Progenitor cell of endocrine pancreas (in vitro differentiated cells): ENCODE results near the gene NCBP2L. TPM values are rescaled to one million over a fixed set of nuclear protein-coding genes. Genes with fewer than 3 reads are reported as not detected.

Source experiments
- DNase-seq: peaks from one replicate; pipeline ENCODE4 v3.0.0; 2021; ENCODE audit warnings: low spot score; ENCODE audit not compliant: unreplicated experiment
- H3K27ac Mint-ChIP-seq: 2 replicates; pipeline ENCODE4 v1.8.0; 2021; ENCODE audit warnings: mild to moderate bottlenecking, moderate library complexity, mixed read lengths
- H3K27me3 Mint-ChIP-seq: 2 replicates; pipeline ENCODE4 v1.8.0; 2021; ENCODE audit warnings: mixed read lengths
- H3K36me3 Mint-ChIP-seq: 2 replicates; pipeline ENCODE4 v1.8.0; 2022; ENCODE audit warnings: mixed read lengths; ENCODE audit not compliant: insufficient read depth
- H3K4me1 Mint-ChIP-seq: 2 replicates; pipeline ENCODE4 v1.8.0; 2021; ENCODE audit warnings: low read depth, mixed read lengths
- H3K4me3 Mint-ChIP-seq: 2 replicates; pipeline ENCODE4 v1.8.0; 2021; ENCODE audit warnings: low read depth, mild to moderate bottlenecking, moderate library complexity, mixed read lengths
- H3K9me3 Mint-ChIP-seq: 2 replicates; pipeline ENCODE4 v1.8.0; 2021; ENCODE audit warnings: low read depth, mixed read lengths
- CTCF ChIP-seq: fragments of 200-600 bp; sonication (generic); IDR thresholded peaks from one replicate; pipeline ENCODE4 v1.5.0; 2021; ENCODE audit warnings: antibody characterized with exemption, mild to moderate bottlenecking; ENCODE audit not compliant: unreplicated experiment
- total RNA-seq: library from RNA; stranded (reverse); gene quantifications from 2 replicates; pipeline ENCODE4 v1.2.1, GENCODE V29; 2021

The NCBP2L gene
- total RNA-seq, 1 donor from 2014 or later = not detected

GRCh38 chrX:107760304-107761077, 17.0 kb upstream of the NCBP2L start:
- no peaks in the 10 kb centered on the region for H3K36me3 Mint-ChIP-seq
- H3K27me3 Mint-ChIP-seq = peaks cover 23% of the 10 kb centered on the region
- H3K4me3 Mint-ChIP-seq = no peak overlapping the region
- H3K9me3 Mint-ChIP-seq = peaks cover 3% of the 10 kb centered on the region
- no peak overlapping the region for H3K27ac Mint-ChIP-seq
- no peak for TF ChIP-seq CTCF
- DNase-seq = no peak
- peaks cover 5% of the 10 kb centered on the region for H3K4me1 Mint-ChIP-seq

GRCh38 chrX:107763647-107764046, 13.9 kb upstream of the NCBP2L start:
- no peak for DNase-seq
- Mint-ChIP-seq H3K9me3 (peaks cover 3% of the 10 kb centered on the region), H3K36me3 (no peaks in the 10 kb centered on the region), H3K4me3 (no peak overlapping the region), H3K4me1 (peaks cover 7% of the 10 kb centered on the region), H3K27me3 (peaks cover 18% of the 10 kb centered on the region), H3K27ac (no peak overlapping the region)
- TF ChIP-seq CTCF = no peak

GRCh38 chrX:107764845-107765608, 12.5 kb upstream of the NCBP2L start:
- peaks cover 15% of the 10 kb centered on the region for H3K27me3 Mint-ChIP-seq

GRCh38 chrX:107766470-107767150, 10.9 kb upstream of the NCBP2L start:
- no peak for TF ChIP-seq CTCF
- H3K4me1 Mint-ChIP-seq = peaks cover 7% of the 10 kb centered on the region
- H3K9me3 Mint-ChIP-seq = peaks cover 3% of the 10 kb centered on the region
- H3K27me3 Mint-ChIP-seq = peaks cover 14% of the 10 kb centered on the region
- H3K27ac Mint-ChIP-seq = no peak overlapping the region
- no peak overlapping the region for H3K4me3 Mint-ChIP-seq
- no peak for DNase-seq
- H3K36me3 Mint-ChIP-seq = no peaks in the 10 kb centered on the region

More at GRCh38 chrX:107764845-107765608, 12.5 kb upstream of the NCBP2L start:
- peaks cover 7% of the 10 kb centered on the region for H3K4me1 Mint-ChIP-seq
- no peak overlapping the region for H3K27ac Mint-ChIP-seq
- no peaks in the 10 kb centered on the region for H3K36me3 Mint-ChIP-seq
- no peak overlapping the region for H3K4me3 Mint-ChIP-seq
- DNase-seq = no peak
- no peak for TF ChIP-seq CTCF
- H3K9me3 Mint-ChIP-seq = peaks cover 3% of the 10 kb centered on the region

- Mint-ChIP-seq H3K36me3 (no peaks in the 10 kb centered on the region), H3K4me3 (no peak overlapping the region), H3K27ac (no peak overlapping the region), H3K9me3 (peaks cover 3% of the 10 kb centered on the region), H3K4me1 (peaks cover 6% of the 10 kb centered on the region), H3K27me3 (peaks cover 21% of the 10 kb centered on the region)
- no peak for DNase-seq
- no peak for TF ChIP-seq CTCF
Measured at GRCh38 chrX:107768051-107768450, 9.5 kb upstream of the NCBP2L start.
